Skin of body (tissue), 2 donors: ENCODE measurements around the gene UBXN10. TPM values are rescaled to one million over a fixed set of nuclear protein-coding genes. Genes with fewer than 3 reads are reported as not detected.

Experiments used
- DNase-seq: peaks from one replicate; lab custom pipeline; 2025; lab: John Stamatoyannopoulos, UW
- total RNA-seq: library from RNA; depleted of rRNA; stranded (reverse); fragments of >200 nt; gene quantifications from one replicate; pipeline ENCODE4 v1.2.3, GENCODE V29; 2014

Gene UBXN10
- total RNA-seq, 1 donor from 2014 or later: 1.6 TPM

- no peak for DNase-seq
Observed at GRCh38 chr1:20234788-20235535, 49.1 kb downstream of the UBXN10 start.

GRCh38 chr1:20237646-20238045 is 51.8 kb downstream of the UBXN10 start:
- DNase-seq: no peak

- no peak for DNase-seq
Observed at GRCh38 chr1:20240012-20240411, 54.1 kb downstream of the UBXN10 start.

GRCh38 chr1:20242890-20243479 is 57.1 kb downstream of the UBXN10 start:
- no peak for DNase-seq

Other genes starting within 250 kb of the UBXN10 start
- gene PLA2G2A, start 206.5 kb upstream of the UBXN10 start, total RNA-seq: 4.8 TPM
- not detected for gene PLA2G5, start 115.9 kb upstream of the UBXN10 start, total RNA-seq
- gene PLA2G2D, start 66.6 kb upstream of the UBXN10 start, total RNA-seq: not detected
- 3.0 TPM for gene PLA2G2F, start 46.8 kb upstream of the UBXN10 start, total RNA-seq
- gene PLA2G2C, start 422 bp downstream of the UBXN10 start, total RNA-seq: not detected
- gene VWA5B1, start 104.8 kb downstream of the UBXN10 start, total RNA-seq: 0.39 TPM